Measurements from ENCODE around the gene ZNF418. TPM values are rescaled to one million over a fixed set of nuclear protein-coding genes. Genes with fewer than 3 reads are reported as not detected.

The ZNF418 gene
- 5.7 and 6.2 TPM in 2 replicates for total RNA-seq

GRCh38 chr19:57934820-57935665, at the start of gene ZNF418:
Gene ZNF418 (minus strand): TSS chr19:57935402. CDS start chr19:57933822, 1,580 bp downstream.

GRCh38 chr19:57974434-57974833, 39.2 kb upstream of the ZNF418 start, which contains the start of gene C19orf18:
Gene C19orf18 (minus strand): TSS chr19:57974534. CDS start chr19:57974432, 102 bp downstream.

GRCh38 chr19:57947419-57948134, 12.4 kb upstream of the ZNF418 start, which contains the start of gene ZNF256:
Gene ZNF256 (minus strand): TSS chr19:57947706. CDS start chr19:57947474, 232 bp downstream.

GRCh38 chr19:57916168-57916995, 18.8 kb downstream of the ZNF418 start, which contains the start of gene ZNF417:
Gene ZNF417 (minus strand): TSS chr19:57916592. CDS start chr19:57916411, 181 bp downstream.

GRCh38 chr19:57888560-57889231, 46.5 kb downstream of the ZNF418 start, which contains the start of gene ZNF814:
Gene ZNF814 (minus strand): TSS chr19:57889037. CDS start chr19:57888802, 235 bp downstream.

Other genes starting within 250 kb of the ZNF418 start
- 7.0 and 8.1 TPM in 2 replicates for gene ZNF154, start 226.2 kb downstream of the ZNF418 start, total RNA-seq
- gene ZNF671, start 207.8 kb downstream of the ZNF418 start, total RNA-seq: 9.5 and 11.7 TPM in 2 replicates
- 13.2 and 14.1 TPM in 2 replicates for gene ZNF776, start 188.6 kb downstream of the ZNF418 start, total RNA-seq
- 13.7 and 15.0 TPM in 2 replicates for gene ZNF586, start 165.7 kb downstream of the ZNF418 start, total RNA-seq
- gene ZNF552, start 120.5 kb downstream of the ZNF418 start, total RNA-seq: 4.3 and 4.4 TPM in 2 replicates
- gene ZNF587B, start 105.1 kb downstream of the ZNF418 start, total RNA-seq: 20.1 and 23.4 TPM in 2 replicates
- 33.7 and 35.8 TPM in 2 replicates for gene ZNF587, start 85.5 kb downstream of the ZNF418 start, total RNA-seq
- 6.6 and 8.0 TPM in 2 replicates for gene ZNF814, start 46.4 kb downstream of the ZNF418 start, total RNA-seq
- gene ZNF417, start 18.8 kb downstream of the ZNF418 start, total RNA-seq: 20.2 and 25.7 TPM in 2 replicates
- 4.0 and 4.9 TPM in 2 replicates for gene ZNF256, start 12.3 kb upstream of the ZNF418 start, total RNA-seq
- gene C19orf18, start 39.1 kb upstream of the ZNF418 start, total RNA-seq: not detected in 2 replicates
- gene ZNF606, start 67.4 kb upstream of the ZNF418 start, total RNA-seq: 11.5 and 12.5 TPM in 2 replicates
- 0.46 TPM in 1 of 2 replicates, not detected in the other for gene ZSCAN1, start 98.6 kb upstream of the ZNF418 start, total RNA-seq
- gene ZNF135, start 123.9 kb upstream of the ZNF418 start, total RNA-seq: 5.1 and 6.1 TPM in 2 replicates
- gene ZSCAN18, start 162.8 kb upstream of the ZNF418 start, total RNA-seq: 55.8 and 67.1 TPM in 2 replicates
- 14.8 and 16.2 TPM in 2 replicates for gene ZNF329, start 215.4 kb upstream of the ZNF418 start, total RNA-seq
- gene ZNF274, start 247.7 kb upstream of the ZNF418 start, total RNA-seq: 20.6 and 22.4 TPM in 2 replicates